C4-2B (cell line): ENCODE data around the gene SPNS2.

Source experiments
- H3K27ac ChIP-seq: fragments of 450-650 bp; 2 replicates; pipeline ENCODE4 v1.5.1; 2017
- CTCF ChIP-seq: fragments of 450-650 bp; conservative IDR thresholded peaks from 2 replicates; pipeline ENCODE4 v1.5.1; 2017; ENCODE audit warnings: mild to moderate bottlenecking
- ZFX ChIP-seq: fragments of 450-650 bp; IDR thresholded peaks from 2 replicates; pipeline ENCODE4 v1.6.1; 2017

Gene SPNS2

GRCh38 chr17:4585638-4585994 lies 86.9 kb downstream of the SPNS2 start:
- H3K27ac ChIP-seq = no peak overlapping the region
- no peak for TF ChIP-seq CTCF
- no peak for TF ChIP-seq ZFX

DNA sequence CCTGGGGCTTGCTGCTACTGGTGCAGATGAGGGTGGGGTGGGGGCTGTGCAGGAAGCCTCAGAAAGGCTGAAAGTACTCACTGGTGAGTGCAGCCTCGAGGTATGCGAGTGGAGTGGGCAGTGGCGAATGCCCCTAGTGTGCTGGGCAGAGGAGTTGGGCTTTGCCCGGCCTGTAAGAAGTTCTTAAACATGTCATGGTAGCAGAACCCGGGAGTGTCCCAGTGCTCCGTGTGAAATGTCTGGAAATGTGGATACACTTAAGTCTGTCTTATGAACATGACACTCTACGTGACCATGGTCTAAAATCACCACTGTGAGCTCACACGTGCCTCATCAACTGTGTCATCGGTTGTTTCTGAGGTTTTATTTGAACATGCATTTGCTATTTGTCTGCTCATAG lies 87.4 kb downstream of the SPNS2 start:
- H3K27ac ChIP-seq = no peak overlapping the region

DNA sequence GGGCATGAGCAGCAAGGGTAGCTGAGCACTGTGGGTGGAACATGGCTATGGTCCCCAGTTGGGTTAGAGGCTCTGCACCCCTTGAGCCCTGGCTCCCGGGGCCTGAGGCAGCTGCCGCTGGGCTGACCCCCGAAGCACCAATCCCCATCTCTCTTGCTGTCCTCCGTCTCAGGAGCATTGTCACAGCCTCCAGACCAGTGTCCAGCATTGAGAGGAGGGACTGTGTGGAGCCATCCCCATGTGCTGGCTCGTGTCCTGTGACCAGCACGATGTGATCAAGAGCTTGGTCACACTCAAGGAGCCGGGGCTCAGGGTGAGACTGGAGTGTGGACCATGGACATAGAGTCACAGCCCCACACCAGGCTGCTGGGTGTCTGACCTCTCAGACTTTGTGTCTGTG lies 88.5 kb downstream of the SPNS2 start:
- TF ChIP-seq CTCF (no peak), ZFX (no peak)
- H3K27ac ChIP-seq = no peak overlapping the region

More for the DNA sequence above, 87.4 kb downstream of the SPNS2 start:
- TF ChIP-seq ZFX (no peak), CTCF (no peak)

DNA sequence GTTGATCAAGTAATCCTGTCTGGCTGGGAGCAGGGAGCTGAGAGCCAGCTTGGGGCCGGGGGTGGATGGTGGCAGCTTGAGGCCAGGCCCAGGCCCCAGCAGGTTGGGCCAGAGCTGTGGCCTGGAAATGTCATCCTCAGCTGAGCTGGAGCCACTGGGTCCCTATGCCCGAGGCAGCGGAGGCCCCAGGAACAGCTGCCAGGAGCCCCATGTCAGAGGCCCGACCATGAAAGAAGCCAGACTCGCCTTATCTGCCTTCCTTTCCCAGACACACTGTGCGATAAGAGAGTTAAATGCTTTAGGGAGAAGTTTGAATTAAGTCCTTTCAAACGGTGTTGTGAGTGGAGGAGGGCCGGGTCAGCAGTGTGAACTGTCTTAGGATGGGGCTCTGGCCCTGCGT lies 89.1 kb downstream of the SPNS2 start:
- no peak for TF ChIP-seq CTCF
- H3K27ac ChIP-seq = no peak overlapping the region

- no peak for TF ChIP-seq CTCF
- H3K27ac ChIP-seq = no peak overlapping the region
These were observed 89.7 kb downstream of the SPNS2 start for GRCh38 chr17:4588391-4588790.
